ENCODE measurements around the gene MUSTN1.

MUSTN1 gene

GRCh38 chr3:52801839-52802238 is 33.0 kb downstream of the MUSTN1 start:
- DNase-seq (ENCODE audit: low spot score): no peak

GRCh38 chr3:52800079-52800478 is 34.7 kb downstream of the MUSTN1 start:
- no peak for DNase-seq (ENCODE audit: low spot score)

GRCh38 chr3:52798978-52799476 is 35.8 kb downstream of the MUSTN1 start:
- no peak for DNase-seq (ENCODE audit: low spot score)

GRCh38 chr3:52798376-52798977 is 36.3 kb downstream of the MUSTN1 start:
- no peak for DNase-seq (ENCODE audit: low spot score)

- no peak for DNase-seq (ENCODE audit: low spot score)
These were observed 38.4 kb downstream of the MUSTN1 start for GRCh38 chr3:52796411-52796810.

- no peak for DNase-seq (ENCODE audit: low spot score)
These were observed 39.4 kb downstream of the MUSTN1 start for GRCh38 chr3:52795298-52795900.

GRCh38 chr3:52794612-52795099 is 40.2 kb downstream of the MUSTN1 start, which contains the start of gene ITIH3:
Gene ITIH3, plus strand, starts transcription at chr3:52794796. Its CDS starts 8 bp downstream, at chr3:52794804.
- DNase-seq (ENCODE audit: low spot score): no peak

GRCh38 chr3:52793702-52794611 is 40.9 kb downstream of the MUSTN1 start:
- DNase-seq (ENCODE audit: low spot score): no peak

GRCh38 chr3:52792961-52793695 is 41.7 kb downstream of the MUSTN1 start:
- DNase-seq (ENCODE audit: low spot score): no peak

GRCh38 chr3:52792413-52792812 is 42.4 kb downstream of the MUSTN1 start:
- DNase-seq (ENCODE audit: low spot score): no peak

GRCh38 chr3:52791928-52792327 is 42.9 kb downstream of the MUSTN1 start:
- no peak for DNase-seq (ENCODE audit: low spot score)

GRCh38 chr3:52791366-52791765 is 43.5 kb downstream of the MUSTN1 start:
- DNase-seq (ENCODE audit: low spot score): no peak

- DNase-seq (ENCODE audit: low spot score): no peak
These were observed 44.1 kb downstream of the MUSTN1 start for GRCh38 chr3:52790741-52791140.

- DNase-seq (ENCODE audit: low spot score): no peak
These were observed 44.5 kb downstream of the MUSTN1 start for GRCh38 chr3:52790337-52790736.

GRCh38 chr3:52789746-52790040 is 45.1 kb downstream of the MUSTN1 start:
- DNase-seq (ENCODE audit: low spot score): no peak

GRCh38 chr3:52788890-52789745 is 45.7 kb downstream of the MUSTN1 start:
- DNase-seq (ENCODE audit: low spot score): no peak

- DNase-seq (ENCODE audit: low spot score): no peak
These were observed 46.9 kb downstream of the MUSTN1 start for GRCh38 chr3:52787672-52788625.

- DNase-seq (ENCODE audit: low spot score): no peak
These were observed 47.6 kb downstream of the MUSTN1 start for GRCh38 chr3:52787246-52787645.

- DNase-seq (ENCODE audit: low spot score): no peak
These were observed 48.2 kb downstream of the MUSTN1 start for GRCh38 chr3:52786330-52787215.
